ENCODE measurements around the gene PRR19. TPM values are rescaled to one million over a fixed set of nuclear protein-coding genes. Genes with fewer than 3 reads are reported as not detected.

PRR19 gene
- total RNA-seq: 0.70 TPM

GRCh38 chr19:42301646-42302203, at the start of gene PRR19:
Gene PRR19, plus strand, starts transcription at chr19:42302132. Its CDS starts 7,453 bp downstream, at chr19:42309585.

GRCh38 chr19:42254850-42255765, 46.8 kb upstream of the PRR19 start, which contains the start of gene ERF:
Gene ERF, minus strand, starts transcription at chr19:42255128. Its CDS starts 129 bp downstream, at chr19:42254999.

GRCh38 chr19:42268704-42269477, 33.0 kb upstream of the PRR19 start, which contains the start of gene CIC:
Gene CIC, plus strand, starts transcription at chr19:42269252. Its CDS starts 2,532 bp downstream, at chr19:42271784.

GRCh38 chr19:42313096-42313839, 11.3 kb downstream of the PRR19 start, which contains the start of gene TMEM145:
Gene TMEM145, plus strand, starts transcription at chr19:42313309. Its CDS starts 68 bp downstream, at chr19:42313377.

GRCh38 chr19:42325308-42325895, 23.5 kb downstream of the PRR19 start, which contains the start of gene MEGF8:
Gene MEGF8, plus strand, starts transcription at chr19:42325635. Its CDS starts 609 bp downstream, at chr19:42326244.

Small RNA genes lying within 50 kb of the gene (small RNA-seq; reads per million reads assigned to genes)
- not detected for gene MIR8077 (ENCODE audit: low replicate concordance)

Other genes with a start within 250 kb of the PRR19 start
- gene GRIK5, start 231.9 kb upstream of the PRR19 start, total RNA-seq: 20.8 TPM
- 21.1 TPM for gene ZNF574, start 226.0 kb upstream of the PRR19 start, total RNA-seq
- gene POU2F2, start 169.7 kb upstream of the PRR19 start, total RNA-seq: 0.70 TPM
- 36.3 TPM for gene DEDD2, start 84.5 kb upstream of the PRR19 start, total RNA-seq
- 10.2 TPM for gene ZNF526, start 81.8 kb upstream of the PRR19 start, total RNA-seq
- 29.5 TPM for gene GSK3A, start 59.5 kb upstream of the PRR19 start, total RNA-seq
- 43.8 TPM for gene ERF, start 47.0 kb upstream of the PRR19 start, total RNA-seq
- 40.2 TPM for gene CIC, start 32.9 kb upstream of the PRR19 start, total RNA-seq
- gene PAFAH1B3, start 492 bp downstream of the PRR19 start, total RNA-seq: 57.8 TPM
- 0.99 TPM for gene TMEM145, start 11.2 kb downstream of the PRR19 start, total RNA-seq
- 50.2 TPM for gene MEGF8, start 23.5 kb downstream of the PRR19 start, total RNA-seq
- 0.76 TPM for gene CNFN, start 88.2 kb downstream of the PRR19 start, total RNA-seq
- gene LIPE, start 125.3 kb downstream of the PRR19 start, total RNA-seq: 16.4 TPM
- 0.23 TPM for gene CXCL17, start 140.8 kb downstream of the PRR19 start, total RNA-seq
- 14.2 TPM for gene CEACAM1, start 226.3 kb downstream of the PRR19 start, total RNA-seq

Measured in metanephros (tissue), 2 donors.